Measurements from ENCODE around the gene C1orf50.
"Not testable (repeated sequence)": the region's sequence is repeated elsewhere in the genome, so short reads cannot be mapped to it uniquely, and the experiment has no call there.

C1orf50 gene

GRCh38 chr1:42739753-42740700 is 27.0 kb upstream of the C1orf50 start, which contains the start of gene CLDN19:
CLDN19 (minus strand) TSS chr1:42740236; CDS start chr1:42740063, 173 bp downstream.
- no peak for DNase-seq

GRCh38 chr1:42740851-42741580 is 26.0 kb upstream of the C1orf50 start:
- no peak for DNase-seq

- no peak for DNase-seq
These were observed 25.3 kb upstream of the C1orf50 start for GRCh38 chr1:42741706-42742105.

- no peak for DNase-seq
These were observed 24.9 kb upstream of the C1orf50 start for GRCh38 chr1:42742141-42742540.

- no peak for DNase-seq
These were observed 24.3 kb upstream of the C1orf50 start for GRCh38 chr1:42742617-42743316.

- DNase-seq: no peak
These were observed 23.5 kb upstream of the C1orf50 start for GRCh38 chr1:42743317-42744147.

GRCh38 chr1:42744148-42744413 is 23.0 kb upstream of the C1orf50 start:
- DNase-seq: no peak

- no peak for DNase-seq
These were observed 21.2 kb upstream of the C1orf50 start for GRCh38 chr1:42745851-42746250.

- DNase-seq: no peak
These were observed 20.5 kb upstream of the C1orf50 start for GRCh38 chr1:42746436-42747105.

GRCh38 chr1:42747125-42747524 is 19.9 kb upstream of the C1orf50 start:
- no peak for DNase-seq

- no peak for DNase-seq
These were observed 19.0 kb upstream of the C1orf50 start for GRCh38 chr1:42748021-42748420.

- DNase-seq: no peak
These were observed 18.3 kb upstream of the C1orf50 start for GRCh38 chr1:42748461-42749410.

GRCh38 chr1:42750041-42750440 is 17.0 kb upstream of the C1orf50 start:
- DNase-seq: no peak

GRCh38 chr1:42751511-42752070 is 15.5 kb upstream of the C1orf50 start:
- DNase-seq: not testable (repeated sequence)

- DNase-seq: no peak
These were observed 14.8 kb upstream of the C1orf50 start for GRCh38 chr1:42752284-42752683.

GRCh38 chr1:42753070-42753469 is 14.0 kb upstream of the C1orf50 start:
- peak; percentile 45 for DNase-seq

GRCh38 chr1:42756956-42757891 is 9.8 kb upstream of the C1orf50 start:
- peak; percentile 61 for DNase-seq

GRCh38 chr1:42757892-42758275 is 9.2 kb upstream of the C1orf50 start:
- no peak for DNase-seq

- DNase-seq: no peak
These were observed 8.4 kb upstream of the C1orf50 start for GRCh38 chr1:42758641-42759040.
